G401.6 (cell line): ENCODE results near the gene TM6SF1.
"Not testable (repeated sequence)": the region's sequence is repeated elsewhere in the genome, so short reads cannot be mapped to it uniquely, and the experiment has no call there.

Experiments
- FAIRE-seq: peaks from 2 replicates; lab custom pipeline; 2012; peaks lifted over from hg19 to GRCh38; lab: Jason Lieb, UNC

The TM6SF1 gene

GRCh38 chr15:83106994-83107840, at the start of gene TM6SF1:
TM6SF1 (plus strand) TSS chr15:83107645; CDS start chr15:83107681, 36 bp downstream.
- no peak for FAIRE-seq

- no peak for FAIRE-seq
These were observed 49.6 kb upstream of the TM6SF1 start for GRCh38 chr15:83057696-83058376.

GRCh38 chr15:83061680-83062079, 45.8 kb upstream of the TM6SF1 start:
- FAIRE-seq: no peak

GRCh38 chr15:83062768-83063180, 44.7 kb upstream of the TM6SF1 start:
- no peak for FAIRE-seq

GRCh38 chr15:83063551-83063950, 43.9 kb upstream of the TM6SF1 start:
- no peak for FAIRE-seq

- no peak for FAIRE-seq
These were observed 42.6 kb upstream of the TM6SF1 start for GRCh38 chr15:83064859-83065258.

- no peak for FAIRE-seq
These were observed 42.0 kb upstream of the TM6SF1 start for GRCh38 chr15:83065431-83065830.

GRCh38 chr15:83066034-83066733, 41.3 kb upstream of the TM6SF1 start:
- no peak for FAIRE-seq

- FAIRE-seq: no peak
These were observed 40.5 kb upstream of the TM6SF1 start, which contains the start of gene BTBD1 for GRCh38 chr15:83066734-83067637. BTBD1 (minus strand) TSS chr15:83067252; CDS start chr15:83067151, 101 bp downstream.

- no peak for FAIRE-seq
These were observed 39.8 kb upstream of the TM6SF1 start for GRCh38 chr15:83067638-83067962.

GRCh38 chr15:83068054-83068453, 39.4 kb upstream of the TM6SF1 start:
- FAIRE-seq: no peak

GRCh38 chr15:83069211-83069642, 38.2 kb upstream of the TM6SF1 start:
- FAIRE-seq: not testable (repeated sequence)

GRCh38 chr15:83077491-83078230, 29.8 kb upstream of the TM6SF1 start:
- FAIRE-seq: no peak

- no peak for FAIRE-seq
These were observed 28.7 kb upstream of the TM6SF1 start for GRCh38 chr15:83078712-83079111.

- FAIRE-seq: no peak
These were observed 26.0 kb upstream of the TM6SF1 start for GRCh38 chr15:83081256-83082014.

GRCh38 chr15:83082730-83083386, 24.6 kb upstream of the TM6SF1 start:
- no peak for FAIRE-seq

- not testable (repeated sequence) for FAIRE-seq
These were observed 22.0 kb upstream of the TM6SF1 start for GRCh38 chr15:83085461-83085860.

GRCh38 chr15:83085864-83086552, 21.4 kb upstream of the TM6SF1 start:
- FAIRE-seq: not testable (repeated sequence)

- FAIRE-seq: no peak
These were observed 19.9 kb upstream of the TM6SF1 start for GRCh38 chr15:83087576-83087975.
